HUDEP-2 (cell line): Measurements from ENCODE around the gene CCDC47.

Source experiments
- DNase-seq, 76 experiments: peaks; one replicate each; lab custom pipeline; 2025; ENCODE audit not compliant: unreplicated experiment in 76 of 76; lab: John Stamatoyannopoulos, UW

Gene CCDC47

GRCh38 chr17:63786117-63786516 is 12.7 kb upstream of the CCDC47 start:
- no peak for DNase-seq

DNA sequence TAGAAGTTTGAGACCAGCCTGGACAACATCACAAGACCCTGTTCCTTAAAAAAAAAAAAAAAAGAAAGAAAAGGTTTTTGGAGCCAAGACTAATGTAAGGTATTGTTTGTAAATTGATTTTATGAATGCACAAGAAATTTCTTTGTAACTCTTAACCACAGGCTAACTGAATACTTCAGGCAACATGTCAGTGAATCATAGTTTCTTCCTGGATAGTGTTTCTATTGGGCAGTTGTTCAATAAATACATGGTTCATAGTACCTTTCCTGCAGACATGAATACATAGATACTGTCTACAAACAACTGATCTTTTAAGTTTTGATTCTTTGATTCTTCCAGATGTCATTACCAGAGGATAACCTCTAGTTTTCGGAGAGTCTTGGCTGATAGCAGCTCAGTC is 12.2 kb upstream of the CCDC47 start:
- DNase-seq, result no peak

GRCh38 chr17:63783522-63783921 is 10.1 kb upstream of the CCDC47 start:
- DNase-seq, result no peak

DNA sequence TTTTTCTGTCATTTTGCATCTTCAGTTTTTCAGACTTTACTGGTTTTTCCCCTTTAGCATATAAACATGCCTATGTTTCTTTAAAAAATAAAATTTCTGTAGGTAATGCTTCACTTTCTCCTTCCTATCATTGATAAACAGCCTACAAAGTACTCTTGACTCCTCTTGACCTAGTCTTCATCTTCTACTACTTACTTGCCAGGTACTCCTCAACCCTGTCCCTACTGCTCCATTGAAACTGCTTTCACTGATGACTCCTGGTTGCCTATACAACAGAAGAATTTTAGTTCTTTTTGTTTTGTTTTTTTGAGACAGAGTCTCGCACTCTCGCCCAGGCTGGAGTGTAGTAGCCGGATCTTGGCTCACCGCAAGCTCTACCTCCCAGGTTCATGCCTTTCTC is 7.5 kb upstream of the CCDC47 start:
- no peak for DNase-seq

DNA sequence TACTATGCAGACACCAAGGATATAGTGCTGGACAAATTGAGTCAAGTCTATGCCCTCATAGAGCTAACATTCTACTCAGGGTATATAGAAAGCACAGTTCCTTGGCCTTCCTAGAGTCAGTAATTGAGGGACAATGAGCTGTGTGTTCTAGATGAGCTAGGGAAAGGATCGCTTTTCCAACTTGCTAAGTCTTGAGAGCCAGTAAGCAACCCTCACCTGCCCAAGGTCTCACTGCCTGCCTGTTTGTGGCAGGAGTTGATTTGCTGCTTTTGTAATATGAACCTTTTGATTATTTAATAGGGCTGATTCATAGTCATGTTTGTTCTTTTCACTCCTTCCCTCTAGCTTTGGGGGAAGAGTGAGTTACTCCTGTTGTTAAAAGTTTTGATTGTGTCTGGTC is 7.1 kb upstream of the CCDC47 start:
- no peak for DNase-seq

DNA sequence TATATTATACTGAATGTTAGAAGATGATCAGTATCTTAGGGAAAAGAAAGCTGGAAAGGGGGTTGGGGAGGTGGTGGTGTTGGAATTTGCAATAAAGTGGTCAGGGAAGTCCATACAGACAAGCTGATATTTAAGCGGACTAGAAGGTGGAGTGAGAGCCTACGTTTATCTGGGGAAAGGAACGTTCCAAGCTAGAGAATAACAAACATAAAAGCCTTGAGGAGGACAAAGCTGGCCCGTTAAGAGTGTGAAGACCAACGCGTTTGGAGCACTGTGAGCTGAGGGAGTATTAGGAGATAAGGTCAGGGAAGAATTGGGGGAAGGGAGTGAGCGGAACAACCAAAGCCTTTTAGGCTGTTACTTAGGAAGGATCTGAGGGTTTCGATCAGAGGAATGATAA is 2.0 kb upstream of the CCDC47 start:
- peak in 15 of 76 experiments; percentile 2 to 24 (median 8) for DNase-seq

GRCh38 chr17:63774969-63775265 is 1.5 kb upstream of the CCDC47 start:
- DNase-seq, result peak in 3 of 76 experiments; percentile 3 to 36 (median 14)

GRCh38 chr17:63774141-63774968 is 958 bp upstream of the CCDC47 start, which contains the start of gene DDX42:
Gene DDX42, plus strand, starts transcription at chr17:63774170. Its CDS starts 12,880 bp downstream, at chr17:63787050.
- DNase-seq, result peak in 32 of 76 experiments; percentile 6 to 91 (median 46)

GRCh38 chr17:63772801-63773271 is 561 bp downstream of the CCDC47 start:
- DNase-seq, result peak in 7 of 76 experiments; percentile 1 to 40 (median 12)

DNA sequence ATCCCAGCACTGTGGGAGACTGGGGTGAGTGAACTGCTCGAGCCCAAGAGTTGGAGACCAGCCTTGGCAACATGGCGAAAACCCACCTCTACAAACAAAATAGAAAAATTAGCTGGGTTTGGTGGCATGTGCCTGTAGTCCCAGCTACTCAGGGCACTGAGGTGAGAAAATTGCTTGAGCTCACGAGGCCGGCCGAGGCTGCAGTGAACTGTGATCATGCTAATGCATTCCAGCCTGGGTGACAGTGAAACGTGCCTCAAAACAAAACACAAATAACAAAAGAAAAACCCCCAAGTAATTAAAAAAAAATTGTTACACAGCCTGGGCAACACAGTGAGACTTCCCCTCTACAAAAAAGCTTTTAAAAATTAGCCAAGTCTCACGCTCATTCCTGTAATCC is 5.0 kb downstream of the CCDC47 start:
- DNase-seq, result no peak

DNA sequence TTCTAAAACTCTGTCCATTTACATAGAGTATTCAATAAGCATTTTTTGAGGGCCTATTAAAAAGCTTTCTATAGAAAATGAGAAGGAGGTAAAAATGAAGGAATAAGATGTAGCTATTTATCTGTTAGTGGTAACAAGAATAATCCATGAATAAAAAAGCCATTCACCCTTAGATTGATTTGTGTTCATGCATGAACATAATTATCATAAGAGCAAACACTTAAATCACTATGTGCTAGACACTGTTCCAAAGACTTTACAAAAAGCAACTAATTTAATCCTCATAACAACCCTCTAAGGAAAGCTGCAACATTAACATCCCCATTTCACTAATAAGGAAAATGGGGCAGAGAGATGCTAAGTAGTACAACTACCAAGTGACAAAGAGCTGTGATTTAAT is 6.6 kb downstream of the CCDC47 start:
- no peak for DNase-seq

DNA sequence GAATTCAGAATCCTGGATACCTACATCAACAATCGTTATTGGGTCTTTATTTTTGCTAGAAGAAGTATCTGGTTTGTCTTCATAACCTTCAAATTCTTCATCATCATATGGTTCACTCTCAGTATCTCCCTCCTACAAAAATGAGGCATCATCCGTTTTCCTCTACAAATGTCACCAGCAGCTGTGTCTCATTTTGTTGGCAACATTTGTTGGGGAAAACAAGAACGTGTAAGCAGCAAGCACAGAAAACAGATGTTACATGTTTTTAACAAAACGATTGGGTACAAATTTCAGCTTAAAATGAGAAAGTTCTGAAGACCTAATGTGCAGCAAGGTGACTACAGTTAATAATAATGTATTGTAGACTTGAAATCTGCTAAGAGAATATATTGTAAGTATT is 8.7 kb downstream of the CCDC47 start:
- DNase-seq, result no peak

- no peak for DNase-seq
These were observed 11.0 kb downstream of the CCDC47 start for GRCh38 chr17:63762161-63763078.

GRCh38 chr17:63760771-63761539 is 12.4 kb downstream of the CCDC47 start:
- no peak for DNase-seq

GRCh38 chr17:63758428-63758827 is 15.0 kb downstream of the CCDC47 start:
- no peak for DNase-seq

- DNase-seq, result no peak
These were observed 19.4 kb downstream of the CCDC47 start for GRCh38 chr17:63754046-63754445.

GRCh38 chr17:63753215-63753614 is 20.2 kb downstream of the CCDC47 start:
- DNase-seq, result no peak

- no peak for DNase-seq
These were observed 20.7 kb downstream of the CCDC47 start for GRCh38 chr17:63752707-63753106.

DNA sequence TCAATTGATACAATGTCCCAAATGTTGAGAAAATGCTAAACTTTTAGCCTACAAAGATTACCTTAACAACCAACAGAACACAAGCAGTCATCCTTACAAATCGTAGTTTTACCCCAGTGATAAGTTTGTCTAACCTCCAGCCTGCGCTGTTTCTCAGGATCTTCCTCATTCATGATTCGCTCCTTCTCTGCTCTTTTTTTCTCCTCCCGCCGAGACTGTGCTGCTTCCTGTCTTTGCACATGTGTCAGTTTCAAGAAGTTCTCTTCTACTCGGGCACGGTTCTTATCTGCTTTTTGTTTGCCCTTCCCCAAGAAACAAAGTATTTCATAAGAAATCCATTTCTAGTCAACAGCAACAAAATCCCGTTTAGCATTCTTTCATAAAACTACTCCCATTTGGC is 21.6 kb downstream of the CCDC47 start:
- peak in 26 of 76 experiments; percentile 3 to 59 (median 20) for DNase-seq

GRCh38 chr17:63741408-63742173 is 31.8 kb downstream of the CCDC47 start, which contains the start of gene STRADA:
Gene STRADA, minus strand, starts transcription at chr17:63741799. Its CDS starts 13,430 bp downstream, at chr17:63728369.
- DNase-seq, result peak; percentile 64 to 99 (median 97)
